ENCODE data around the gene MRPL21. TPM values are rescaled to one million over a fixed set of nuclear protein-coding genes. Genes with fewer than 3 reads are reported as not detected.

Gene MRPL21
- total and polyA plus RNA-seq, 2 of the 13 experiments (the other 11 are each of a cell fraction or from before 2014, with no cell fraction given), result 61.5 to 100 TPM

- TF ChIP-seq ZNF496 (CRISPR knock-in tag; IDR thresholded peaks at IDR 0.05; ENCODE audit: insufficient replicate concordance), result no peak
- TF ChIP-seq NRL (CRISPR knock-in tag; IDR thresholded peaks at IDR 0.05; ENCODE audit: borderline replicate concordance), result 0 out of 2 replicates have a peak, but pooled peaks have one; percentile 48
- no peak for TF ChIP-seq SNRNP70 (IDR thresholded peaks at IDR 0.05; ENCODE audit: low read depth, low read length)
- TF ChIP-seq RFXAP (CRISPR knock-in tag; IDR thresholded peaks at IDR 0.05; ENCODE audit: borderline replicate concordance), result peak; percentile 88; the same call in 1 of the 2 replicates
- peak; percentile 85 for TF ChIP-seq FOXP1 (IDR thresholded peaks at IDR 0.05)
- peak; percentile 99 for TF ChIP-seq FOXP1 (CRISPR knock-in tag; IDR thresholded peaks at IDR 0.05)
- TF ChIP-seq ZNF83 (CRISPR knock-in tag; IDR thresholded peaks at IDR 0.05; ENCODE audit: borderline replicate concordance), result peak; percentile 62; the same call in 1 of the 2 replicates
- no peak for TF ChIP-seq RBFOX2 (IDR thresholded peaks at IDR 0.05; ENCODE audit: low read depth, low read length)
- no peak for TF ChIP-seq ZBTB7A (CRISPR knock-in tag; IDR thresholded peaks at IDR 0.05)
- 0 out of 2 replicates have a peak, but pooled peaks have one; percentile 38 for TF ChIP-seq CSRNP1 (CRISPR knock-in tag; IDR thresholded peaks at IDR 0.05)
- peak; percentile 94 for TF ChIP-seq ZBTB26 (CRISPR knock-in tag; IDR thresholded peaks at IDR 0.05; ENCODE audit: borderline replicate concordance)
- no peak; the same call in 1 of the 2 replicates for TF ChIP-seq ZNF567 (CRISPR knock-in tag; IDR thresholded peaks at IDR 0.05; ENCODE audit: borderline replicate concordance)
- TF ChIP-seq PHF21A (CRISPR knock-in tag; IDR thresholded peaks at IDR 0.05), result peak; percentile 96
- peak; percentile 78 for TF ChIP-seq NFIC (IDR thresholded peaks at IDR 0.05; ENCODE audit: low read length)
- no peak for TF ChIP-seq NONO (IDR thresholded peaks at IDR 0.05)
- TF ChIP-seq NONO (CRISPR knock-in tag; conservative IDR thresholded peaks at IDR 0.05), result peak; percentile 96
- TF ChIP-seq CHD4 (IDR thresholded peaks at IDR 0.05; ENCODE audit: borderline replicate concordance, low read length), result no peak
- TF ChIP-seq ZNF160 (CRISPR knock-in tag; IDR thresholded peaks at IDR 0.05), result peak; percentile 20
- TF ChIP-seq E2F5 (CRISPR knock-in tag; conservative IDR thresholded peaks at IDR 0.05), result no peak
- TF ChIP-seq PHF8 (CRISPR knock-in tag; IDR thresholded peaks at IDR 0.05), result peak; percentile 50
- no peak for TF ChIP-seq BCLAF1 (IDR thresholded peaks at IDR 0.05)
- TF ChIP-seq PHF20 (CRISPR knock-in tag; IDR thresholded peaks at IDR 0.05), result no peak; the same call in 1 of the 2 replicates
- TF ChIP-seq TOPORS (CRISPR knock-in tag; IDR thresholded peaks at IDR 0.05), result peak; percentile 51; the same call in 1 of the 2 replicates
- TF ChIP-seq NCOR1 (IDR thresholded peaks at IDR 0.05; ENCODE audit: borderline replicate concordance, low read length), result peak; percentile 90; the same call in 1 of the 2 replicates
- TF ChIP-seq POLR2G (IDR thresholded peaks at IDR 0.05; ENCODE audit: low read depth, low read length), result peak; percentile 61; the same call in 1 of the 2 replicates
These were observed 58.2 kb downstream of the MRPL21 start (continued) for GRCh38 chr11:68845351-68846002.

Data from HepG2 (cell line).